ENCODE data around the gene ZNF3. TPM values are rescaled to one million over a fixed set of nuclear protein-coding genes. Genes with fewer than 3 reads are reported as not detected.

The ZNF3 gene
- total RNA-seq, 4 donors from 2014 or later, result 14.5 to 25.4 (median 17.9) TPM

- ATAC-seq (ENCODE audit: low FRiP score), result peak; percentile 98
- TF ChIP-seq CTCF (IDR thresholded peaks at IDR 0.05), result no peak
Observed at GRCh38 chr7:100049441-100050291, 31.9 kb downstream of the ZNF3 start, which contains the start of gene ZSCAN21. Gene ZSCAN21, plus strand, starts transcription at chr7:100049774. Its CDS starts 7,233 bp downstream, at chr7:100057007.

GRCh38 chr7:100048680-100049079 lies 32.8 kb downstream of the ZNF3 start:
- no peak for TF ChIP-seq CTCF (IDR thresholded peaks at IDR 0.05)
- ATAC-seq (ENCODE audit: low FRiP score), result no peak

More at GRCh38 chr7:100049441-100050291, 31.9 kb downstream of the ZNF3 start, which contains the start of gene ZSCAN21:
- DNase-seq (ENCODE audit: low spot score), result peak; percentile 76

GRCh38 chr7:100044718-100045117 lies 36.8 kb downstream of the ZNF3 start:
- no peak for DNase-seq (ENCODE audit: low spot score)
- TF ChIP-seq CTCF (IDR thresholded peaks at IDR 0.05), result no peak
- ATAC-seq (ENCODE audit: low FRiP score), result no peak

More at GRCh38 chr7:100048680-100049079, 32.8 kb downstream of the ZNF3 start:
- no peak for DNase-seq (ENCODE audit: low spot score)

- no peak for TF ChIP-seq CTCF (IDR thresholded peaks at IDR 0.05)
- DNase-seq (ENCODE audit: low spot score) (no peak), ATAC-seq (ENCODE audit: low FRiP score) (no peak)
Observed at GRCh38 chr7:100040575-100040974, 40.9 kb downstream of the ZNF3 start.

- ATAC-seq (ENCODE audit: low FRiP score), result no peak
- TF ChIP-seq CTCF (IDR thresholded peaks at IDR 0.05), result no peak
- no peak for DNase-seq (ENCODE audit: low spot score)
Observed at GRCh38 chr7:100038326-100038725, 43.2 kb downstream of the ZNF3 start.

GRCh38 chr7:100035876-100036275 lies 45.6 kb downstream of the ZNF3 start:
- no peak for TF ChIP-seq CTCF (IDR thresholded peaks at IDR 0.05)
- DNase-seq (ENCODE audit: low spot score), result no peak
- ATAC-seq (ENCODE audit: low FRiP score), result no peak
